ENCODE results near the gene VASH1. TPM values are rescaled to one million over a fixed set of nuclear protein-coding genes. Genes with fewer than 3 reads are reported as not detected.

Gene VASH1
- polyA plus RNA-seq, 1 experiment = 5.0 TPM

- Histone ChIP-seq H3K4me3 (ENCODE audit: low read depth, low read length) (no peak overlapping the region), H3K27me3 (ENCODE audit: control insufficient read depth, insufficient read depth, low read length) (no peaks in the 10 kb centered on the region), H3K9me3 (ENCODE audit: control insufficient read depth, insufficient read depth, low read length) (peaks cover 3% of the 10 kb centered on the region; the same call in 1 of the 2 replicates), H3K27ac (ENCODE audit: low read depth, low read length) (no peak overlapping the region)
- no peak for DNase-seq (ENCODE audit: low read depth, low spot score)
- TF ChIP-seq CTCF (IDR thresholded peaks at IDR 0.05; ENCODE audit: low read depth, low read length) = no peak
- ChIA-PET POLR2A (no interaction called here), CTCF (interaction anchor here (1.5 to 5.5 kb wide), 2 partner anchors 14 to 102 kb away, joined by 4 to 27 read pairs; no protein-coding TSS in a partner anchor)
Measured at GRCh38 chr14:76770521-76771436, 9.5 kb downstream of the VASH1 start.

GRCh38 chr14:76771437-76771980 lies 10.2 kb downstream of the VASH1 start:
- CTCF ChIA-PET = interaction anchor here (1.2 to 5.5 kb wide), 2 partner anchors 13 to 61 kb away, joined by 3 to 27 read pairs; no protein-coding TSS in a partner anchor
- DNase-seq (ENCODE audit: low read depth, low spot score) = no peak
- H3K27ac ChIP-seq (ENCODE audit: low read depth, low read length) = no peak overlapping the region
- POLR2A ChIA-PET = no interaction called here
- no peak for TF ChIP-seq CTCF (IDR thresholded peaks at IDR 0.05; ENCODE audit: low read depth, low read length)
- peaks cover 5% of the 10 kb centered on the region; the same call in 1 of the 2 replicates for H3K9me3 ChIP-seq (ENCODE audit: control insufficient read depth, insufficient read depth, low read length)
- H3K4me3 ChIP-seq (ENCODE audit: low read depth, low read length) = no peak overlapping the region
- H3K27me3 ChIP-seq (ENCODE audit: control insufficient read depth, insufficient read depth, low read length) = no peaks in the 10 kb centered on the region

- POLR2A ChIA-PET = interaction anchor here (0.6 to 0.7 kb wide), 2 partner anchors 17 to 60 kb away, joined by 3 read pairs; no protein-coding TSS in a partner anchor
- CTCF ChIA-PET = interaction anchor here (1.0 to 5.5 kb wide), 3 partner anchors 12 to 63 kb away, joined by 3 to 27 read pairs (median 3); no protein-coding TSS in a partner anchor
Measured at GRCh38 chr14:76772300-76773187, 11.3 kb downstream of the VASH1 start.

More at GRCh38 chr14:76772300-76773187, 11.3 kb downstream of the VASH1 start:
- Histone ChIP-seq H3K4me3 (ENCODE audit: low read depth, low read length) (no peak overlapping the region), H3K27ac (ENCODE audit: low read depth, low read length) (peak overlapping the region; percentile 49), H3K9me3 (ENCODE audit: control insufficient read depth, insufficient read depth, low read length) (peaks cover 5% of the 10 kb centered on the region; the same call in 1 of the 2 replicates), H3K27me3 (ENCODE audit: control insufficient read depth, insufficient read depth, low read length) (no peaks in the 10 kb centered on the region)
- peak; percentile 3 for DNase-seq (ENCODE audit: low read depth, low spot score)
- no peak for TF ChIP-seq CTCF (IDR thresholded peaks at IDR 0.05; ENCODE audit: low read depth, low read length)

All from AG04450 (cell line).